NCI-H510A (cell line): Measurements from ENCODE around the gene TTC19.
A peak's percentile ranks its signal among the peaks of the same experiment; 100 is the strongest.
"Not testable (repeated sequence)": the region's sequence is repeated elsewhere in the genome, so short reads cannot be mapped to it uniquely, and the experiment has no call there.

Experiments used
- DNase-seq: peaks from one replicate; lab custom pipeline; 2025; lab: John Stamatoyannopoulos, UW

Gene TTC19

DNA sequence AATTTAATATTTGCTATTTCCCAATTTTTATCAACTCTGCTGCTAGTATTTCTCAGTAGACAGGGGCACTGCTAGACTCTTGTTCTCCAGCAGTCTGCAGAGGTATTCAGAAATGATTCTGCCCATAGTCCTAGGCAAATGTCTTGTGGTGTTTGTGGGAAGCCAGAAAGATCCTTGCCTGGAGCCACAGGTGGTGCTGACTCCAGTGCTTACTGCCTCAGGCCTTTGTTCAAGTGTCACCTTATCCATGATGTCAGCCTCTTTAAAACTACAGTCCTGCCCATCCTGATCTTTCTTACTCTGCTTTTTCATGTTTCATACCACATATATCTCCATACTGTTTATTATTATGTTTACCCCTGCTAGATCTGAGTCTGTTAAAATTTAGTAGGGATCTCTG is 26.6 kb upstream of the TTC19 start:
- DNase-seq: no peak

- DNase-seq: no peak
Observed at GRCh38 chr17:15973834-15974233, 25.8 kb upstream of the TTC19 start.

DNA sequence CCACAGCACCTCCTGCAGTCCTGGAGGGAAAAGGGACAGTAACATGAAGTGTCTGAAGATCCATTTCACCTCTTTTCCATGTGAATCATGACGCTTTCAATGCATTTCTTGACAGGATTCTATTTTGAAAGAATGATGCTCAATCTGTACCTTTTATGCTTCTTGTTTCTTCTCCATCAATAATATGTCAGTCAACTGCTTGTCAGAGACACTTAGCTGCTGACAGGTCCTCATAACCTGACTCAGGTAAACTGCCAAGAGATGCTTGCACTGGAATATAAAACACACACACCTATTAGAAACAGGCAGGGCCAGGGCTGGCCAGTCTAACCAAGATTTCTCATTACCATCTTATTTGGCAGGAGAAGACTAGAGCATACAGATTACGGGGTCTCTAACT is 21.7 kb upstream of the TTC19 start:
- DNase-seq: no peak

DNA sequence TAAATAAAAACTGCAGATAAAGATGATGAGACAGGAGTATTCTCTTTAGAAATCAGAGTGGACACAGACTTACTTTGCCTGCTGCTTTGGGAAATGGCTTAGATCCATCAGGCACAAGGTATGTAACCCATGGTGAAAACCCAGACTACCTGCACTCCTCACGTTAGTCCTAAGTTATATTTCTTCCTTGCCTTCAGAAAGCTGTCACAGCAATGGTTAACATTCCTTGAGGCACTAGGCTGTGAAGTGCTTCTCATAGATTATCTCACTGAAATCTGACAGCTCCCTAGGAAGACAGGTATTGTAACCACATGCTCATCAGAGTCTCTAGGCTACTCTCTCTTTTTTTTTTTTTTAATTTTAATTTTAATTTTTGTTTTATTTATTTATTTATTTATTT is 21.0 kb upstream of the TTC19 start:
- DNase-seq: no peak

DNA sequence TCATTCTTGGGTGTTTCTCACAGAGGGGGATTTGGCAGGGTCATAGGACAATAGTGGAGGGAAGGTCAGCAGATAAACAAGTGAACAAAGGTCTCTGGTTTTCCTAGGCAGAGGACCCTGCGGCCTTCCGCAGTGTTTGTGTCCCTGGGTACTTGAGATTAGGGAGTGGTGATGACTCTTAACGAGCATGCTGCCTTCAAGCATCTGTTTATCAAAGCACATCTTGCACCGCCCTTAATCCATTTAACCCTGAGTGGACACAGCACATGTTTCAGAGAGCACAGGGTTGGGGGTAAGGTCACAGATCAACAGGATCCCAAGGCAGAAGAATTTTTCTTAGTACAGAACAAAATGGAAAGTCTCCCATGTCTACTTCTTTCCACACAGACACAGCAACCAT is 20.6 kb upstream of the TTC19 start:
- DNase-seq: not testable (repeated sequence)

DNA sequence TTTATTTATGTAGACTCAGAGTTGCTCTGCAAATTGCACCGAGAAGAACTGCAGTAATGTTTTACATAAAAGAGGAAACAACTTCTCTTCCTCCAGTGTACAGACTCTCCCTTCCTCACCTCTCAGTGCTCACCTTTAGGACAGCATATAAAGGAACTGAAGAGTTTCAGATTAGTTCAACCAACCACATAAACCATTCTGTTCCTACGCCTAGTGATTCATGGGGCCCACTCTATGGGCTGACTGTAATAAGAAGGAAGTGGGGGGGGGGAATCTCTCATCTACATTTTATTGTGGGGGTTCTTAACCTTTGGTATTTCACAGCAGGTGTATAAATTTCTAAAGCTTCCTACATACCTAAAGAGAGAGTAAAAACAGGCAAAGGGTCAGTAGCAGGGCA is 18.4 kb upstream of the TTC19 start:
- no peak for DNase-seq

DNA sequence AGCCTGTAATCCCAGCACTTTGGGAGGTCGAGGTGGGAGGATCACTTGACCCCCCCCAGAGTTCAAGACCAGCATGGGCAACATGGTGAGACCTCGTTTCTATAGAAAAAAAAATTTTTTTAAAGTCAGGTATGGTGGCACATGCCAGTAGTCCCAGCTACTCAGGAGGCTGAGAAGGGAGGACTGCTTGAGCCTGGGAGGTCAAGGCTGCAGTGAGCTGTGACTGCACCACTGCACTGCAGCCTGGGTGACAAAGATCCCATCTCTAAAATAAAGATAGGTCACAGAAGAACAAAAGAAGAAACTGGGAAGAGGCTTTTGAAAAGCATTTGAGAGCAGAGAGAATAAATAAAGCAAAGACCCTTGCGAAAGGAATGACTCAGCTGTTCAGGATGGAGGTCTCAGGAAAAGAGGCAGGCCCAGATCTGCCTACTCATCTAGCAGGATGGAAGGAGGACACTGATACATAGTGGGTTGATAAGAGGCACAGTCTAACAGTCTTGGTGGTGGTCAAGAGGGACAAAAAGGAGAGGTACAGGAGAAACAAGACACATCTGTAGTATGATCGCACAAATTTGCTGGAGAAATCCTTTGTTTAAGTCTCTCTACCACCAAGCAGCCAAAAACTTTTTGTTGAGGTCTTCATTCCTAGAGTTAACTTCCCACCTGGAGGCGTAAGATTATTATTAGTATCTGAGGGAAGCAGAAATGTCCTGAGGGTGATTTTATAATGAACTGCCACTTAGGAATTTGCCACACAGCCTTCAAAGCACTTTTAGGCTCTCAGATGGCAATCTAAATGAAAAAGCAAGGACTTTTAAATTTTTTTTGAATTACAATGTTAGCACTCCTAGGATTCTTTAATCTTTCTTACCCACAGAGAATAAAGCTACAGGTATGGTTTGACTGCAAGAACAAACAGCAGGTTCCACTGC is 17.7 kb upstream of the TTC19 start:
- no peak for DNase-seq

DNA sequence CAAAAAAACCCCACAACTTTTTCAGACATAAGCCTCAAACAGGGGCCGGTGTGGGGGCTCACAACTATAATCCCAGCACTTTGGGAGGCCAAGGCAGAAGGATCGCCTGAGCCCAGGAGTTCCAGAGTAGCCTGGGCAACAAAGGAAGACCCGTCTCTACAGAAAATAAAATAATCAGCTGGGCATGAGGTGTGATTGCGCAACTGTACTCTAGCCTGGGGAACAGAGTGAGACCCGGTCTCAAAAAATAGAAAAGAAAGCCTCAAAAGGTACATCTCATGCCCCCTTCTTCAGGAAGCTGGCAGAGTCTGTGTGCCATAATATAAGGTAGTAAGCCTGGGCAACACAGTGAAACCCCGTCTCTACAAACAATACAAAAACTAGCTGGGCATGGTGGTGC is 3.3 kb upstream of the TTC19 start:
- no peak for DNase-seq

GRCh38 chr17:15998031-15998562 is 1.5 kb upstream of the TTC19 start:
- DNase-seq: no peak

- peak; percentile 52 for DNase-seq
Observed at GRCh38 chr17:15999974-16000827, 577 bp downstream of the TTC19 start.

DNA sequence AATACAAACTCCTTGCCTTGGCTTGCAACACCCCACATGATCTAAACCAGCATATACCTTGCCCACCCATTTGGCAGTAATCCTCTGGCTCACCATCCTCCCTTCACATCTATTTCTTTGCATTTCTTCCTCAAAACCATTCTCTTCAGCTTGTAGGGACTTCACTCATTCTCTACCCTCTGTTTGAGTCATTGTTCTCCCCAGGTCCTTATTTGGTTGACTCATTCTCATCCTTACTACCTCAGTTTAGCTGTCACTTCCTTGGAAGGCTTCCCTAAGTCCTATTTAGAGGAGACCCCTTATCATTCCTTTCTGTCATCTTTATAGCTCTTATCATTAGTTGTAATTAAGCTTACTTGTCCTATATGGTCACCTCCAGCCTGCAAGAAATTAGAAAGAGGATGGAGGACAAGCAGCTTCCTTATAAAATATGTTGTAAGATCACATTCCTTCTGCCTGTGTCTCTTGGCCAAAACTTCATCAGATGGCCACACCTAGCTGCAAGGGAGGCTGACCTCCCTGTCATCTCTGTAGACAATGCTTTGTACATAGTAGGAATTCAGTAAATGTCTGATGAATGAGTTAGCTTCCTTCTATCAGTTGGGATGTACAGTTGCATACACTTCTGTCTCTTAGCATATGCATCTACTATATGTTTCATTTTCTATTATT is 1.7 kb downstream of the TTC19 start:
- DNase-seq: no peak

DNA sequence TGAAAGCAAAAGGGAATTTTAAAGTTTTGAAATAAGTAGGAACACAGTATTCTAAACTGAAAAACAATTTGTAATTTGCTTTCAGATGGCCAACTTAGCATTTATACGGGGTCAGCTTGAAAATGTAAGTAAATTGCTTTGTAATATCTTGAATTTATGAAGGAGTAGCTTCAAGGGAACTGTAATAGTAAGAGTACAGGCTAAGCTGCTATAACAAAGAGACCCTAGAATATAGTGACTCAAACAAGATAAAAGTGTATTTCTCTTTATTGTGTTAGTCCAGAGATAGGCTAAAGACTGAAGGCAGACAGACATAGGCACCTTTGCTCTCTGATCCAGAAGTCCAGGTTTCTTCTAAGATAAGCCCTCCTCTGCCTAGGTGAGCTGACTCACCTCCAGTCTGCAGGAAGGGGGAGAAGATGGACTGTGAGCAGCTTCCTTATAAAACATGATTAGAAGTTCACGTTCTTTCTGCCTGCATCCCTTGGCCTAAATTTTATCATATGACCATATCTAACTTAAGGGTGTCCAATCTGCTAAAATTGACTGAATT is 3.2 kb downstream of the TTC19 start:
- no peak for DNase-seq

GRCh38 chr17:16003841-16004240 is 4.2 kb downstream of the TTC19 start:
- no peak for DNase-seq

DNA sequence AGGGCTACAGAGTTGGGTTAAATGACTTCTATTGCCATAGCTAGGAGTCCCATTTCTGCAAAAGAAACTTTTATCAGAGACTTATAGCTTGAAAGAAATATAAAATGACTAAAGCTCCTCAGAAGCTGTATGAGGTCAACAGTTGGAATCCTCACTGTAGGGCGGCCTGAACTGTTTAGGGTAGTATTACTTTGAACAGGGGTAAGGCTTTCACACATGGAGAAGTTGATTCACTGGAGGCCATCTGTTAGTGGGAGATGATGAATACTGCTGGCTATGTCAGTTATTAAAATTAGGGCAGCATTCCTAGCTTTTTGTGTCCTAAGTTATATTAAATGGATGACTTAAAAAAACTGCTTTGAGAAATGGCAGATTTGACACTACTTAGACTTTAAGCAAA is 6.0 kb downstream of the TTC19 start:
- no peak for DNase-seq

DNA sequence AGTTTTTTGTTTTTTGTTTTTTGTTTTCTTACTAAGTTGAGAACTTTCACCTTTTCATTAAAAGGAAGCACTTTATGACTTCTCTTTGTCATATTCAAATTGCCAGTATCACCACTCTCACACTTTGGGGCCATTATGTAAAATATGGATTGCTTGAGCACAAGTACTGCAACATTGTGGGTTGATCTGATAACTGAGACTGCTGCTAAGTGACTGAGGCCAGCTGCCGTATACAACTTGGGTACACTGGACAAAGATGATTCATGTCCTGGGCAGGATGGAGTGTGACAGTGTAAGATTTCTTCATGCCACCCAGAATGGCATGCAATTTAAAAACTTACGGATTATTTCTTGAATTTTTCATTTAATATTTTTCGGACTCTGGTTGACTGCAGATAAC is 7.8 kb downstream of the TTC19 start:
- DNase-seq: no peak

GRCh38 chr17:16013943-16014407 is 14.4 kb downstream of the TTC19 start:
- no peak for DNase-seq

DNA sequence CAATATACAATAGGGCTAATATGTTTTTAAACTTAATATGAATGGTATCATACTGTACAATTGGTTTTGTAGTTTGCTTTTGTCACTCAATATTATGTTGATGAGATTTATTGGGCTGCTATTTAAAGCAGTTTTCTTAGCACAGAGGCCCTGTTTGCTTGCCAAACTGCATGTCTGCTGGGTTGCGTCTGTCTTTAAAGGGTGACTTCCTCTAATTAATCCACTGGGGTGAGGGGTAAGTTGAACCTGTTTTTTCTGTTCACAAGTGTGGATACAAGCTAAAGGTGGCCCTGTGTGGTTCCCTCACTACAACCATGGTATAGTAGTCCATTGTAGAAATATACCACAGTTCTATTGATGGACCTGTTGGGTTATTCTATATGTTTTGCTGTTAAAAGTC is 19.7 kb downstream of the TTC19 start:
- DNase-seq: no peak

DNA sequence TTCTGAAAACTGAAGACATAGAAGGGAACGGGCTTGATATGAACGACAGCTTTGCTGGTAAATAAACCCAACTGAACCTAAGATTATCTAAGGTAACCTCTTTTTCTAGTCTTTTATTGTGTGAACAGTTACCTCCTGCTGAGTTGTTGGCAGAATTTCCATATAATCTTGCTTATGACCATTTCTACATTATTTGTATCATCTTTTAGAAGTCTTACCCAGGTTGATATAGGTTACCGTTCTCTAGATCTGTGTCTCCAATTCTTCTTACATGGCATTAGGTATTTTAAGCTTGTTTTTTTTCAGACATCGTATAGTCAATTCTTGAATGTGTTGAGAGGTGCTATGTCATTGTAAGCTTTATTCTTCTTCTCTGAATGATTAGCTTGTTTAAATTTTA is 24.3 kb downstream of the TTC19 start:
- no peak for DNase-seq

GRCh38 chr17:16025202-16025601 is 25.6 kb downstream of the TTC19 start:
- DNase-seq: no peak

DNA sequence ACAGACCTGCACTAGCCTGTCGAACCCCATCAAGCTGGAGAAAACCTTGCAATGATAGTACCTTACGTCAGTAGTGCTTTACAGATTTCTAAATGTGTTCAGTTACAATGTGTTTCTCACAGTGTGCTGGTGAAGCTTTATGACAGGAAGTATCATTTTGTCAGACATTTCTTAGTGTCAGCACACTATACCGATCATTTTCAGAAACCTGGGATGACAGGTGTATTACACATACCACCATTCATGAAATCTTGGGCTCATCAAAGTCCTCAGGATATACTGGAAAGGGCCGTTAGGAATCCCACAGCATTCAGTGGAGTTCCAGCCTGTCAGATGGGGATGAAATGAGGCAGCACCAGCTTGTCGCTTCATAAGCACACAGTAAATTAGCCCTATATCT is 27.3 kb downstream of the TTC19 start:
- no peak for DNase-seq

GRCh38 chr17:16027708-16028584 is 28.3 kb downstream of the TTC19 start:
- DNase-seq: no peak
